GM20000 (cell line): ENCODE measurements around the gene POLR2C.

Experiments used
- DNase-seq: peaks from one replicate; pipeline ENCODE4 v3.0.0; 2012; ENCODE audit warnings: low spot score
- TF ChIP-seq, protein P1 (sequence below): IDR thresholded peaks from 2 replicates; pipeline ENCODE4 v1.5.1; 2012; ENCODE audit warnings: mild to moderate bottlenecking, control low read depth; ENCODE audit errors: extremely low read depth, missing control alignments

The POLR2C gene

DNA sequence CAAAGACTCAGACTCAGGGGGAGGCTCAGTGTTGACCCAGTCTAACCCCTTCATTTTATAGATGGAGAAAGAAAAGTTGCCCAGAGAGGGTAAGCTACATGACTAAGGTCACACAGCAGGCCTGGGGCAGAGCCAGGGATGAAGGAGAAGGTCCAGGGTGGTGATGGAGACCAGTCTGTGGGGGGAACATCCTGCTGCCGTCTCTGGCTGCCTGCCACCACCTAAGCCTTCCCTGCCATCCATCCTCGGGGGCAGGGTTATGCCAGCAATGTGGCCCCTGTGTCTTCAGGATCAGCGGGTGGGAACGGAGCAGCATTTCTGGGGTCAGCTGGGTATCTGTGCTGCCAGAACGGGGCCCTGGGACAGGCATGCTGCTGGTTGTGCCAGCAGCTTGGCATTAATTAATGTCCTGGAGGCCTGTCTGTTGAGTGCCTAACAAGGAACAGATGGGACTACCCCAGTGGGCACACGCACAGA is 18.3 kb downstream of the POLR2C start:
- TF ChIP-seq, protein P1, sequence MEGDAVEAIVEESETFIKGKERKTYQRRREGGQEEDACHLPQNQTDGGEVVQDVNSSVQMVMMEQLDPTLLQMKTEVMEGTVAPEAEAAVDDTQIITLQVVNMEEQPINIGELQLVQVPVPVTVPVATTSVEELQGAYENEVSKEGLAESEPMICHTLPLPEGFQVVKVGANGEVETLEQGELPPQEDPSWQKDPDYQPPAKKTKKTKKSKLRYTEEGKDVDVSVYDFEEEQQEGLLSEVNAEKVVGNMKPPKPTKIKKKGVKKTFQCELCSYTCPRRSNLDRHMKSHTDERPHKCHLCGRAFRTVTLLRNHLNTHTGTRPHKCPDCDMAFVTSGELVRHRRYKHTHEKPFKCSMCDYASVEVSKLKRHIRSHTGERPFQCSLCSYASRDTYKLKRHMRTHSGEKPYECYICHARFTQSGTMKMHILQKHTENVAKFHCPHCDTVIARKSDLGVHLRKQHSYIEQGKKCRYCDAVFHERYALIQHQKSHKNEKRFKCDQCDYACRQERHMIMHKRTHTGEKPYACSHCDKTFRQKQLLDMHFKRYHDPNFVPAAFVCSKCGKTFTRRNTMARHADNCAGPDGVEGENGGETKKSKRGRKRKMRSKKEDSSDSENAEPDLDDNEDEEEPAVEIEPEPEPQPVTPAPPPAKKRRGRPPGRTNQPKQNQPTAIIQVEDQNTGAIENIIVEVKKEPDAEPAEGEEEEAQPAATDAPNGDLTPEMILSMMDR = no peak
- DNase-seq = no peak

DNA sequence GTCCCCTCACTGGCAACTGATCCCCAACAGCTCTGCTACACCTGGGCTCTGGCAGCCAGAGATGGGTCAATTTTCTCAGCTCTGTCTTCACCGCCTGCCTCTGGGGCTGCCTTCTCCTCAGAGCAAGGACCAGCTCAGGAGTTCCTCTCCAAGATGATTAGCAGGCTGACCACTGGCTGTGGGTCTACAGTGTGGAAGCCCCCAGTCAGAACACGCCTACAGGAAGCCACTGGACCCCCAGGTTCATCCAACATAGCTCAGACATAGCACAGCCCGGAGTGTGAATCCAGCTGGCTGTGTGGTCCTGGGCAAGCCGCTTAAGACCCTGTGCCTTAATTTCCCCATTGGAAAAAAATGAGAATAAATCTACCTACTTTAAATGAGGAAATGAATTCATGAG is 18.9 kb downstream of the POLR2C start:
- TF ChIP-seq, protein P1 = no peak
- DNase-seq = no peak

DNA sequence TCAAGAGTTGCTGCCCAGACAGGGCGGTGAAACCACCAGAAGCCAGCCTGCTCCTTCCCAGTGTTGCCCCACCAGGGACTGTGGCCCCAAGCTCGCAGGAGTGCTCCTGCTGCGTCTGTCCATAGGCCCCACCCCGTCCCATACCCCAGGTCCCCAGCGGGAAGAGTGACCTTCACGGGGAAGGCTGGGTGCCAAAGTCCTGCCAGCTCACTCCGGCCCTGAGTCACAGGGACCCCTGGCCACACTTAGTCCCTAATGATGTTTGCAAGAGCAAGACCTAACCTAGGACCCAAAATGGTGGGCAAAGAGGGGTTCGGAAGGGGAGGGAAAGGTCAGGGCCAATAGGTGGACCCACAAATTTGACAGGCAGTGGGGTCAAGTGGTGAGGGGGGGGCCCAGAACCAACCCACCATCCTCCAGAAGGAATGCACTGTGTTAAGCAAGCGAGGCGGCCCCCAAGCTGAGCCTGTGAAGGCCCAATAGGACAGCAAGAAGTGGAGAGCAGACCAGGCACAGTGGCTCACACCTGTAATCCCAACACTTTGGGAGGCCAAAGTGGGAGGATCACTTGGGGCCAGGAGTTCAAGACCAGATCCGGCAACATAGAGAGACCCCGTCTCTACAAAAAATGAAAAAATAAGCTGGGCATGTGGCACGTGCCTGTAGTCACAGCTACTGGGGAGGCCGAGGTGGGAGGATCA is 20.5 kb downstream of the POLR2C start:
- TF ChIP-seq, protein P1 = no peak

DNA sequence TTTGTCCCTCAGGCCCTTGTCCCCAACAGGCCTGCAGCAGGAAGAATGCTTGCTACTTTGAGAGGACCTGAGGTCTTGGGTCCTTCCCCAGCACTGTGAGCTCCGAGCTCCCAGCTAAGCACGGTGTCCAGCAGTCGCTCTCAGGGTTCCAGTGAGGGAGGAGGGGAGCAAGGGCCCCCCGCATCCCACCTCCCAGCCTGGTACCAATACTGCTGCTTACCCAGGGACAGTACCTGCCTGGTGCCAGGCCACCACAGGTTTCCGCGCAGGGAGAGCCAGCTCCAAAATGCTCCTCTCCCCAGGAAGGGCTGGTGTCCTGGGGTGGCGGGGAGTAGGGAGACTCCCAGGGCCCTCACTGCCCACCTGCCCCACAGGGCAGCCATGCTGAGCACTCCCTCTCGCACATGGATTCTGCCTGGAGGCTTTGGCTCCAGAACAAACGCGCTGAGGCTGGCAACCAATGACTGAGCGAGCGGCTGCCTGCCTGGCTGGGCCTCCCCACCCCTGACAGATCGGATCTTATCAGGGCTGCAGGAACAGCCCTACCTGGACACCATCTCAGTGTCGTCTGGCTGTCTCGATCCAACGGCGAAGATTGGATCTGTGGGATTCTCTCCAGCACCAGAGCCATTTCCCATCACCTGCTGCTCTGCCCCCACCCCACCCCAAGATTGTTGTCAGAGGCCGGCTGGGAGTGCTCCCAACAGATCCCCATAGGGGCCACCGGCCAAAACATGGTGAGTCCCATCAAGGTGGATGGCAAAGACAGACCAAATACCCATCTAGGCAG is 21.4 kb downstream of the POLR2C start:
- TF ChIP-seq, protein P1 = no peak
- no peak for DNase-seq

More for the DNA sequence above, 20.5 kb downstream of the POLR2C start:
- DNase-seq = no peak

DNA sequence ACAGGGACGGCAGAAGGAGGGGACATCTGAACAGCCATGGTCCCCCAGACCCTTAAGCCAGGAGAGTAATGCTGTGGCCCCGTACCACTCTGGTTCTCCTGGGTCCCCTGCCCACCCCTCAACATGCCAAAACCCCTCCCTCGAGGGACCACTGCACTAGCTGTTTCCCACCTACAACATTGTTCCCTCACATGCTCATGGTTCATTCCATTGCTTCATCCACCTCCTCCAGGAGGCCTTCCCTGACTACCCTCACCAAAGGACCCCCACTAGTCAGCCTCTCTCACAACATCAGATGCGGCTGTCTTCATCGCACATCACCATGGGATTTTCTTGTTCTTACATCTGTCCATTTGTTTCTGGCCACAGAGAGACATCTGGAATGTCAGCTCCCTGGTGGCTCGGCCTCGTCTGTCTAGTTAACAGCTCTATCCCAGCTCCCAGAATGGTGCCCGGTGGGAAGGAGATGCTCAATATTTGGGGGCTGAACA is 22.1 kb downstream of the POLR2C start:
- DNase-seq = no peak
- TF ChIP-seq, protein P1 = no peak

DNA sequence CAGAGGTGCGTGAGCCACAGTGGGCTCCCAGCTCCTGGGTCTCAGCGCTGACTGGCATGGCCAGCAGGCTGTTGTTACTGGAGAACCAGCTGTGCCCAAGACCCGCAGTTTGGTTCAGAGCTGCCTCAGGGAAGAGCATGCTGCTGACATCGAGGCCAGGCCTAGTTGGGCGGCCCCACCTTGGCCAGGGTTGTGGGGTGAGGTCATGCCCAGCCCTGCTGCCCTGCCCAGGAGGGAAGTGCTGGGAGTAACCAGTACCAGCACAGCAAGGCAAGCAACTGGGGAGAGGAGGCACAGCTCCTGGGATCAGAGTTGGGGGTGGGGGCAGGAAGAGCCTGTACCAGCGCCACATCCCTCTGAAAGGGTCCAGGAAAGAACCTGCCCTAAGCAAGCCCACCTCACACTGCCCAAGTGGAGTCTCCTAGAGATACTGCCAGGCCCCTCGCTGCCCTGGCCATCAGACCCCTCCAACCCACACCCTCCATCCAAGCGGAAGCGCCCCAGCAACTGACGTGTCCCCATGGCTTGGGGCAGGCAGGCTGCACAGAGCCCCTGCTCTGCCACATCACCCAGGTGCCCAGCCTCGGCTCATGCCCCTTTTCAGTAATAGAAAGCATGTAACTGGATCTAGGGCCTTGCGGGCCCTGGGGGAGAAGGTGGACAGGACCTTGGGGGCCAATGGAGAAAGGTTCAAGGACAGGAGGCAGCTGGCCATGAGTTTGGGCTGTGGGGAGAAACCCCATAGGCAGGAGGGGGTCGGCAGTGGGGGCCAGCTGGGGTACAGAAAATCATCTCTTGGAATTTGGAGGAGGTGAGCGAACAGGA is 22.8 kb downstream of the POLR2C start:
- no peak for DNase-seq
- TF ChIP-seq, protein P1 = no peak
